ENCODE results near the gene FBRSL1. TPM values are rescaled to one million over a fixed set of nuclear protein-coding genes. Genes with fewer than 3 reads are reported as not detected.

FBRSL1 gene
- total and polyA plus RNA-seq, 9 of the 15 experiments (the other 6 are each of a cell fraction or from before 2014, with no cell fraction given): 0.24 to 129 (median 7.3) TPM

- TF ChIP-seq STAG1 (CRISPR knock-in tag; IDR thresholded peaks at IDR 0.05; ENCODE audit: borderline replicate concordance): peak; percentile 47; the same call in 1 of the 2 replicates
- TF ChIP-seq TARDBP (IDR thresholded peaks at IDR 0.05): 0 out of 2 replicates have a peak, but pooled peaks have one; percentile 45
- TF ChIP-seq, protein P1, sequence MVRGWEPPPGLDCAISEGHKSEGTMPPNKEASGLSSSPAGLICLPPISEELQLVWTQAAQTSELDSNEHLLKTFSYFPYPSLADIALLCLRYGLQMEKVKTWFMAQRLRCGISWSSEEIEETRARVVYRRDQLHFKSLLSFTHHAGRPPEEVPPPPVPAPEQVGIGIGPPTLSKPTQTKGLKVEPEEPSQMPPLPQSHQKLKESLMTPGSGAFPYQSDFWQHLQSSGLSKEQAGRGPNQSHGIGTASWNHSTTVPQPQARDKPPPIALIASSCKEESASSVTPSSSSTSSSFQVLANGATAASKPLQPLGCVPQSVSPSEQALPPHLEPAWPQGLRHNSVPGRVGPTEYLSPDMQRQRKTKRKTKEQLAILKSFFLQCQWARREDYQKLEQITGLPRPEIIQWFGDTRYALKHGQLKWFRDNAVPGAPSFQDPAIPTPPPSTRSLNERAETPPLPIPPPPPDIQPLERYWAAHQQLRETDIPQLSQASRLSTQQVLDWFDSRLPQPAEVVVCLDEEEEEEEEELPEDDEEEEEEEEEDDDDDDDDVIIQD (CRISPR knock-in tag; IDR thresholded peaks at IDR 0.05): no peak
- TF ChIP-seq XRCC3 (IDR thresholded peaks at IDR 0.05): no peak
- peak; percentile 42; the same call in 1 of the 2 replicates for TF ChIP-seq EP400 (IDR thresholded peaks at IDR 0.05)
- TF ChIP-seq KLF1 (tag; IDR thresholded peaks at IDR 0.05): no peak
- no peak for TF ChIP-seq ZBTB49 (CRISPR knock-in tag; IDR thresholded peaks at IDR 0.05; ENCODE audit: borderline replicate concordance)
- TF ChIP-seq GTF2A2 (tag; IDR thresholded peaks at IDR 0.05): no peak
- no peak for TF ChIP-seq ZNF197 (CRISPR knock-in tag; IDR thresholded peaks at IDR 0.05; ENCODE audit: low read depth)
- no peak for TF ChIP-seq CHD7 (IDR thresholded peaks at IDR 0.05; ENCODE audit: low read depth, low read length)
- no peak for TF ChIP-seq NUFIP1 (IDR thresholded peaks at IDR 0.05; ENCODE audit: partially characterized antibody)
- TF ChIP-seq CBFA2T2 (conservative IDR thresholded peaks at IDR 0.05): no peak
Measured at GRCh38 chr12:132560614-132561426, 70.9 kb downstream of the FBRSL1 start (continued).
